ENCODE data around the gene BCLAF1. TPM values are rescaled to one million over a fixed set of nuclear protein-coding genes. Genes with fewer than 3 reads are reported as not detected.

Gene BCLAF1
- total and polyA plus RNA-seq, 2 experiments from 2014 or later = 133 to 151 TPM

DNA sequence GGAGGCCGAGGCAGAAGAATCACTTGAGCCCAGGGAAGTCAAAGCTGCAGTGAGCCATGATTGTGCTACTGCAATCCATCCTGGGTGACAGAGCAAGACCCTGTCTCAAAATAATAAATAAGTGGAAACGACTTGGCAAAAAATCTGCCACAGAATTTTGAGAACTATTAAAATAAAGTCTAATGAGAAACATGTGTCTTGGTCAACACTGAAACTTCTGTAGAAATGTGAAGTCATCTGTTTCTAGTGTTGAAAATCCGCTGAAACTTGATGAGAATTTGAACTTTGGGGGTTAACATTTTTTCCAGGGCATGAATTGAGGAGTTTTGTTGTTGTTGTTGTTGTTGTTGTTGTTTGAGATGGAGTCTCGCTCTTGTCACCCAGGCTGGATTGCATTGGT, 29.0 kb upstream of the BCLAF1 start (continued):
- TF ChIP-seq EZH2phosphoT487 (IDR thresholded peaks at IDR 0.05; ENCODE audit: unreplicated experiment) (no peak), CREB1 (CRISPR knock-in tag; IDR thresholded peaks at IDR 0.05; ENCODE audit: low read depth) (no peak), JUNB (IDR thresholded peaks at IDR 0.05; ENCODE audit: unreplicated experiment) (no peak)
- TF ChIP-seq, protein P1, sequence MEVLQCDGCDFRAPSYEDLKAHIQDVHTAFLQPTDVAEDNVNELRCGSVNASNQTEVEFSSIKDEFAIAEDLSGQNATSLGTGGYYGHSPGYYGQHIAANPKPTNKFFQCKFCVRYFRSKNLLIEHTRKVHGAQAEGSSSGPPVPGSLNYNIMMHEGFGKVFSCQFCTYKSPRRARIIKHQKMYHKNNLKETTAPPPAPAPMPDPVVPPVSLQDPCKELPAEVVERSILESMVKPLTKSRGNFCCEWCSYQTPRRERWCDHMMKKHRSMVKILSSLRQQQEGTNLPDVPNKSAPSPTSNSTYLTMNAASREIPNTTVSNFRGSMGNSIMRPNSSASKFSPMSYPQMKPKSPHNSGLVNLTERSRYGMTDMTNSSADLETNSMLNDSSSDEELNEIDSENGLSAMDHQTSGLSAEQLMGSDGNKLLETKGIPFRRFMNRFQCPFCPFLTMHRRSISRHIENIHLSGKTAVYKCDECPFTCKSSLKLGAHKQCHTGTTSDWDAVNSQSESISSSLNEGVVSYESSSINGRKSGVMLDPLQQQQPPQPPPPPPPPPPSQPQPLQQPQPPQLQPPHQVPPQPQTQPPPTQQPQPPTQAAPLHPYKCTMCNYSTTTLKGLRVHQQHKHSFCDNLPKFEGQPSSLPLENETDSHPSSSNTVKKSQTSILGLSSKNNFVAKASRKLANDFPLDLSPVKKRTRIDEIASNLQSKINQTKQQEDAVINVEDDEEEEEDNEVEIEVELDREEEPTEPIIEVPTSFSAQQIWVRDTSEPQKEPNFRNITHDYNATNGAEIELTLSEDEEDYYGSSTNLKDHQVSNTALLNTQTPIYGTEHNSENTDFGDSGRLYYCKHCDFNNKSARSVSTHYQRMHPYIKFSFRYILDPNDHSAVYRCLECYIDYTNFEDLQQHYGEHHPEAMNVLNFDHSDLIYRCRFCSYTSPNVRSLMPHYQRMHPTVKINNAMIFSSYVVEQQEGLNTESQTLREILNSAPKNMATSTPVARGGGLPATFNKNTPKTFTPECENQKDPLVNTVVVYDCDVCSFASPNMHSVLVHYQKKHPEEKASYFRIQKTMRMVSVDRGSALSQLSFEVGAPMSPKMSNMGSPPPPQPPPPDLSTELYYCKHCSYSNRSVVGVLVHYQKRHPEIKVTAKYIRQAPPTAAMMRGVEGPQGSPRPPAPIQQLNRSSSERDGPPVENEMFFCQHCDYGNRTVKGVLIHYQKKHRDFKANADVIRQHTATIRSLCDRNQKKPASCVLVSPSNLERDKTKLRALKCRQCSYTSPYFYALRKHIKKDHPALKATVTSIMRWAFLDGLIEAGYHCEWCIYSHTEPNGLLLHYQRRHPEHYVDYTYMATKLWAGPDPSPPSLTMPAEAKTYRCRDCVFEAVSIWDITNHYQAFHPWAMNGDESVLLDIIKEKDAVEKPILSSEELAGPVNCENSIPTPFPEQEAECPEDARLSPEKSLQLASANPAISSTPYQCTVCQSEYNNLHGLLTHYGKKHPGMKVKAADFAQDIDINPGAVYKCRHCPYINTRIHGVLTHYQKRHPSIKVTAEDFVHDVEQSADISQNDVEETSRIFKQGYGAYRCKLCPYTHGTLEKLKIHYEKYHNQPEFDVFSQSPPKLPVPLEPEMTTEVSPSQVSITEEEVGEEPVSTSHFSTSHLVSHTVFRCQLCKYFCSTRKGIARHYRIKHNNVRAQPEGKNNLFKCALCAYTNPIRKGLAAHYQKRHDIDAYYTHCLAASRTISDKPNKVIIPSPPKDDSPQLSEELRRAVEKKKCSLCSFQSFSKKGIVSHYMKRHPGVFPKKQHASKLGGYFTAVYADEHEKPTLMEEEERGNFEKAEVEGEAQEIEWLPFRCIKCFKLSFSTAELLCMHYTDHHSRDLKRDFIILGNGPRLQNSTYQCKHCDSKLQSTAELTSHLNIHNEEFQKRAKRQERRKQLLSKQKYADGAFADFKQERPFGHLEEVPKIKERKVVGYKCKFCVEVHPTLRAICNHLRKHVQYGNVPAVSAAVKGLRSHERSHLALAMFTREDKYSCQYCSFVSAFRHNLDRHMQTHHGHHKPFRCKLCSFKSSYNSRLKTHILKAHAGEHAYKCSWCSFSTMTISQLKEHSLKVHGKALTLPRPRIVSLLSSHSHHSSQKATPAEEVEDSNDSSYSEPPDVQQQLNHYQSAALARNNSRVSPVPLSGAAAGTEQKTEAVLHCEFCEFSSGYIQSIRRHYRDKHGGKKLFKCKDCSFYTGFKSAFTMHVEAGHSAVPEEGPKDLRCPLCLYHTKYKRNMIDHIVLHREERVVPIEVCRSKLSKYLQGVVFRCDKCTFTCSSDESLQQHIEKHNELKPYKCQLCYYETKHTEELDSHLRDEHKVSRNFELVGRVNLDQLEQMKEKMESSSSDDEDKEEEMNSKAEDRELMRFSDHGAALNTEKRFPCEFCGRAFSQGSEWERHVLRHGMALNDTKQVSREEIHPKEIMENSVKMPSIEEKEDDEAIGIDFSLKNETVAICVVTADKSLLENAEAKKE (CRISPR knock-in tag; IDR thresholded peaks at IDR 0.05) = no peak

DNA sequence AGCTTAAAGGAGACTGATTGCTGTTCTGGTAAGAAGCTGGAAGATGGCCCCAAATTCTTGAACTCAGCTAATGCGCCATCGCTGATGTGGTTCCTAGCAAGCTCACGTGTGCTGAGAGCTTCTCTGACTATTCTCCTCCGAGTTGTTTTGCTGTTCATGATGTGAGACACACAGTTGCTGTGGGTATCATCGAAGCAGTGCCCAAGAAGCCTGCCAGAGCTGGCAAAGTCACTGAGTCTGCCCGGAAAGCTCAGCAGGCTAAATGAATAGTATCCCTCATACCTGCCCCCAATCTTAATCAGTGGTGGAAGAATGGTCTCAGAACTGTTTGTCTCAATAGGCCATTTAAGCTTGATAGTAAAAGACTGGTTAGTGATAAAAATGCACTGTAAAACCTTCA, 28.3 kb upstream of the BCLAF1 start:
- H3K36me3 Mint-ChIP-seq (ENCODE audit: low read depth) = no peaks in the 10 kb centered on the region
- H3K36me3 ChIP-seq (ENCODE audit: insufficient read depth) = no peaks in the 10 kb centered on the region
- TF ChIP-seq, protein P1 (CRISPR knock-in tag; IDR thresholded peaks at IDR 0.05) = no peak
- TF ChIP-seq EZH2phosphoT487 (IDR thresholded peaks at IDR 0.05; ENCODE audit: unreplicated experiment) (no peak), STAT1 (IDR thresholded peaks at IDR 0.05; ENCODE audit: unreplicated experiment) (no peak)
- TF ChIP-seq, protein P2, sequence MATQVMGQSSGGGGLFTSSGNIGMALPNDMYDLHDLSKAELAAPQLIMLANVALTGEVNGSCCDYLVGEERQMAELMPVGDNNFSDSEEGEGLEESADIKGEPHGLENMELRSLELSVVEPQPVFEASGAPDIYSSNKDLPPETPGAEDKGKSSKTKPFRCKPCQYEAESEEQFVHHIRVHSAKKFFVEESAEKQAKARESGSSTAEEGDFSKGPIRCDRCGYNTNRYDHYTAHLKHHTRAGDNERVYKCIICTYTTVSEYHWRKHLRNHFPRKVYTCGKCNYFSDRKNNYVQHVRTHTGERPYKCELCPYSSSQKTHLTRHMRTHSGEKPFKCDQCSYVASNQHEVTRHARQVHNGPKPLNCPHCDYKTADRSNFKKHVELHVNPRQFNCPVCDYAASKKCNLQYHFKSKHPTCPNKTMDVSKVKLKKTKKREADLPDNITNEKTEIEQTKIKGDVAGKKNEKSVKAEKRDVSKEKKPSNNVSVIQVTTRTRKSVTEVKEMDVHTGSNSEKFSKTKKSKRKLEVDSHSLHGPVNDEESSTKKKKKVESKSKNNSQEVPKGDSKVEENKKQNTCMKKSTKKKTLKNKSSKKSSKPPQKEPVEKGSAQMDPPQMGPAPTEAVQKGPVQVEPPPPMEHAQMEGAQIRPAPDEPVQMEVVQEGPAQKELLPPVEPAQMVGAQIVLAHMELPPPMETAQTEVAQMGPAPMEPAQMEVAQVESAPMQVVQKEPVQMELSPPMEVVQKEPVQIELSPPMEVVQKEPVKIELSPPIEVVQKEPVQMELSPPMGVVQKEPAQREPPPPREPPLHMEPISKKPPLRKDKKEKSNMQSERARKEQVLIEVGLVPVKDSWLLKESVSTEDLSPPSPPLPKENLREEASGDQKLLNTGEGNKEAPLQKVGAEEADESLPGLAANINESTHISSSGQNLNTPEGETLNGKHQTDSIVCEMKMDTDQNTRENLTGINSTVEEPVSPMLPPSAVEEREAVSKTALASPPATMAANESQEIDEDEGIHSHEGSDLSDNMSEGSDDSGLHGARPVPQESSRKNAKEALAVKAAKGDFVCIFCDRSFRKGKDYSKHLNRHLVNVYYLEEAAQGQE (IDR thresholded peaks at IDR 0.05; ENCODE audit: unreplicated experiment) = no peak
- no peak overlapping the region for H3K27ac ChIP-seq (ENCODE audit: low read depth)
- H3K4me1 ChIP-seq (ENCODE audit: insufficient read depth) = no peaks in the 10 kb centered on the region
- ATAC-seq = no peak
- H3K9me2 ChIP-seq (ENCODE audit: insufficient read depth) = no peaks in the 10 kb centered on the region
- H3K4me2 ChIP-seq = no peak overlapping the region
- H3K27ac Mint-ChIP-seq = no peak overlapping the region
- no peak overlapping the region for H2AFZ ChIP-seq
- no peaks in the 10 kb centered on the region for H3K79me2 ChIP-seq (replicated peaks; ENCODE audit: insufficient read depth)
- no peak overlapping the region for H3K4me3 ChIP-seq
- H3K4me3 Mint-ChIP-seq = no peak overlapping the region
- no peaks in the 10 kb centered on the region for H3K27me3 Mint-ChIP-seq (ENCODE audit: insufficient read depth, low read depth, poor library complexity)
- no peaks in the 10 kb centered on the region for H3K9me3 Mint-ChIP-seq
- H3K4me1 Mint-ChIP-seq = no peaks in the 10 kb centered on the region; the same call in 2 of the 3 replicates
- H3K27me3 ChIP-seq (ENCODE audit: insufficient read depth) = no peaks in the 10 kb centered on the region
- DNase-seq (ENCODE audit: low spot score) = no peak
- no peaks in the 10 kb centered on the region for H4K20me1 ChIP-seq (replicated peaks; ENCODE audit: insufficient read depth)
- H3F3A ChIP-seq (replicated peaks; ENCODE audit: low read depth) = no peaks in the 10 kb centered on the region

All from GM23338 (cell line).